Cardiac fibroblast (primary cell): ENCODE data around the gene LANCL3.
"Not testable (repeated sequence)": the region's sequence is repeated elsewhere in the genome, so short reads cannot be mapped to it uniquely, and the experiment has no call there.

ENCODE experiments used
- DNase-seq, 2 donors: peaks; one replicate each; pipeline versions ENCODE4 v3.0.0 to v3.0.0-alpha.2; 2010; ENCODE audit warnings: low read depth in 2 of 2
- H3K4me3 ChIP-seq, 2 donors: replicated peaks in 1 of 2; 1 replicate in 1 of 2; 2 replicates in 1 of 2; pipeline ENCODE4 v1.5.1; 2011; ENCODE audit warnings: low read depth in 2 of 2, low read length in 2 of 2, mild to moderate bottlenecking in 2 of 2, moderate library complexity in 1 of 2
- TF ChIP-seq, protein P1 (sequence below): IDR thresholded peaks from one replicate; pipeline ENCODE4 v1.5.1; 2011; ENCODE audit warnings: low read depth, mild to moderate bottlenecking, low read length, inconsistent platforms

The LANCL3 gene

DNA sequence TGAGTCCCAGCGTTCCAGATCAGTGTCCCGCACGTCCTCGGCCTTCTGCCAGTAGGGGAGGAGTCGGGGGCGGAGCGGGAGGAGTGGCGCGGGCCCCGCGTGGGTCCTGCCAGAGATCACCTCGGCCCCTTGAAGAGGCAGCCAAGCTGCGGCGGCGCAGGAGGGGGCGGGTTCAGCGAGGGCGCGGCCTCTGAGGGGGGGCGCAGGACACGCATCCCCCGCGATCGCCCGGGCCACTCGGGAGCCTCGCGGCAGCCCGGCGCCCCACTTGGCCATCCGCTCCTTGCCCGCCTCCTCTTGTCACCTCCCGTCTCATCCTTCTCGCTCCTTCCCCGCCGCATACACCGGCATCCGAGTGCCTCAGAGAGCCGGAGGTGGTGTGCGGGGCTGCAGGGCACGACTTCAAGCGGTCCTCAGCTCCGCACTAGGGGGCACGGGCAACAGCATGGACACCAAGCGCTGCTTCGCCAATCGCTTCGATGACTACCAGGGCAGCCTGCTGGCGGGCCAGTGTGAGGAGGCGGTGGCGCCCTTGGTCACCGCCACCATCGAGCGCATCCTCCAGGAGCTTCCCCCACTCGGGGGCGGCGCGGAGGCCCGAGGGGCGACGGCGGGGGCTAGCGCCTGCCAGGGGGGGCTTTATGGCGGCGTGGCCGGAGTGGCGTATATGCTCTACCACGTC is at the start of gene LANCL3:
TSS of gene LANCL3 (plus strand) at position 236 of the 682 bp plus-strand sequence. CDS start at position 446, 210 bp downstream.
- peak within 1 kb of the TSS; percentile 5 to 30 for H3K4me3 ChIP-seq
- DNase-seq, result not testable (repeated sequence)

DNA sequence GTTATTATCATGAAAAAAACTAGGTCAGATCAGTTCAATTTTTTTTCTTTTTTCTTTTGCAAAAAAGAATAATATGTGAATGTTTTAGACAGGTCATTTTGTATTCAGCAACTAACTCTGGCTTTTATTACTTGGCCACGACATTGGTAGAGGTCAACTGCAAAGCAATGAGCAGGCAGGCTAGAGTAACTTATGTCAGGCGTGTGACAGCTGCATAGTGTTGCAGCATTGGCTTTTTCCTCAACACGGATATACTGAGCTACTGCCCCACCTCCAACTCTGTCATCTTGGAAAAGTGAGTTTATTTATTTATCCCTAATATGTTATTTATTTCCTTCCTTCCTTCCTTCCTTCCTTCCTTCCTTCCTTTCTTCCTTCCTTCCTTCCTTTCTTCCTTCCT is 47.8 kb upstream of the LANCL3 start:
- not testable (repeated sequence) for DNase-seq, H3K4me3 ChIP-seq

DNA sequence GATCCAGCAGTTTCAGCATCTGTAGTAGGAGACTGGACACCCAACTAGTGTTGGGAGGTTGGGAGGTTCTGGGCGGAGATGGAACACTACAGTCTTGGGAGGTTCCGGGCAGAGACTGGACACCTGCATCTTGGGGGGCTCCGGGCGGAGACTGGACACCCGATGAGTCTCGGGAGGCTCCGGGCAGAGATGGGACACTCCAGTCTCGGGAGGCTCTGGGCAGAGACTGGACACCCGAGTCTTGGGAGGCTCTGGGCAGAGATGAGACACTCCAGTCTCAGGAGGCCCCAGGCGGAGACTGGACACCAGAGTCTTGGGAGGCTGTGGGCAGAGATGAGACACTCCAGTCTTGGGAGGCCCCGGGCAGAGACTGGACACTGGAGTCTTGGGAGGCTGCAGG is 29.5 kb upstream of the LANCL3 start:
- no peak for DNase-seq
- TF ChIP-seq, protein P1, sequence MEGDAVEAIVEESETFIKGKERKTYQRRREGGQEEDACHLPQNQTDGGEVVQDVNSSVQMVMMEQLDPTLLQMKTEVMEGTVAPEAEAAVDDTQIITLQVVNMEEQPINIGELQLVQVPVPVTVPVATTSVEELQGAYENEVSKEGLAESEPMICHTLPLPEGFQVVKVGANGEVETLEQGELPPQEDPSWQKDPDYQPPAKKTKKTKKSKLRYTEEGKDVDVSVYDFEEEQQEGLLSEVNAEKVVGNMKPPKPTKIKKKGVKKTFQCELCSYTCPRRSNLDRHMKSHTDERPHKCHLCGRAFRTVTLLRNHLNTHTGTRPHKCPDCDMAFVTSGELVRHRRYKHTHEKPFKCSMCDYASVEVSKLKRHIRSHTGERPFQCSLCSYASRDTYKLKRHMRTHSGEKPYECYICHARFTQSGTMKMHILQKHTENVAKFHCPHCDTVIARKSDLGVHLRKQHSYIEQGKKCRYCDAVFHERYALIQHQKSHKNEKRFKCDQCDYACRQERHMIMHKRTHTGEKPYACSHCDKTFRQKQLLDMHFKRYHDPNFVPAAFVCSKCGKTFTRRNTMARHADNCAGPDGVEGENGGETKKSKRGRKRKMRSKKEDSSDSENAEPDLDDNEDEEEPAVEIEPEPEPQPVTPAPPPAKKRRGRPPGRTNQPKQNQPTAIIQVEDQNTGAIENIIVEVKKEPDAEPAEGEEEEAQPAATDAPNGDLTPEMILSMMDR, result no peak
- no peak overlapping the region for H3K4me3 ChIP-seq

DNA sequence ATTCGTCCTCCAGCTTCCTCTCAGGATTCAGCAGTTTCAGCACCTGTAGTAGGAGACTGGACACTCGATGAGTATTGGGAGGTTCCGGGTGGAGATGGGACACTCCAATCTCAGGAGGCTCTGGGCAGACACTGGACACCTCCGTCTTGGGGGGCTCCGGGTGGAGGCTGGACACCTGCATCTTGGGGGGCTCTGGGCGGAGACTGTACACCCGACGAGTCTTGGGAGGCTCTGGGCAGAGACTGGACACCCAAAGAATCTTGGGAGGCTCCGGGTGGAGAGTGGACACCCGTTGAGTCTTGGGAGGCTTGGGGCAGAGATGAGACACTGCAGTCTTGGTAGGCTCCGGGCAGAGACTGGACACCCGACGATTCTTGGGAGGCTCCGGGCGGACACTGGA is 28.7 kb upstream of the LANCL3 start:
- DNase-seq, result no peak
- H3K4me3 ChIP-seq, result no peak overlapping the region
- TF ChIP-seq, protein P1, result no peak

DNA sequence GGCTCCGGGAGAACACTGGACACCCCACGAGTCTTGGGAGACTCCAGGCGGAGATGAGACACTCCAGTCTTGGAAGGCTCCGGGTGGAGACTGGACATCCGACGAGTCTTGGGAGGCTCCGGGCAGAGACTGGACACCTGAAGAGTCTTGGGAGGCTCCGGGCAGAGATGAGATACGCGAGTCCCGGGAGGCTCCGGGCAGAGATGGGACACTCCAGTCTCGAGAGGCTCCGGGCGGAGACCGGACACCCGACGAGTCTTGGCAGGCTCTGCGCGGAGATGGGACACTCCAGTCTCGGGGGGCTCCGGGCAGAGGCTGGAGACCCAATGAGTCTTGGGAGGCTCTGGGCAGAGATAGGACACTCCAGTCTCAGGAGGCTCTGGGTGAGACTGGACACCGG is 28.1 kb upstream of the LANCL3 start:
- no peak overlapping the region for H3K4me3 ChIP-seq
- TF ChIP-seq, protein P1, result no peak
- DNase-seq, result no peak

DNA sequence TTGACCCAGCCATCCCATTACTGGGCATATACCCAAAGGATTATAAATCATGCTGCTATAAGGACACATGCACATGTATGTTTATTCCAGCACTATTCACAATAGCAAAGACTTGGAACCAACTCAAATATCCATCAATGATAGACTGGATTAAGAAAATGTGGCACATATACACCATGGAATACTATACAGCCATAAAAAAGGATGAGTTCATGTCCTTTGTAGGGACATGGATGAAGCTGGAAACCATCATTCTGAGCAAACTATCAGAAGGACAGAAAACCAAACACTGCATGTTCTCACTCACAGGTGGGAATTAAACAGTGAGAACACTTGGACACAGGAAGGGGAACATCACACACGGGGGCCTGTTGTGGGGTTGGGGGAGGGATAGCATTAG is 26.9 kb upstream of the LANCL3 start:
- not testable (repeated sequence) for DNase-seq, H3K4me3 ChIP-seq

DNA sequence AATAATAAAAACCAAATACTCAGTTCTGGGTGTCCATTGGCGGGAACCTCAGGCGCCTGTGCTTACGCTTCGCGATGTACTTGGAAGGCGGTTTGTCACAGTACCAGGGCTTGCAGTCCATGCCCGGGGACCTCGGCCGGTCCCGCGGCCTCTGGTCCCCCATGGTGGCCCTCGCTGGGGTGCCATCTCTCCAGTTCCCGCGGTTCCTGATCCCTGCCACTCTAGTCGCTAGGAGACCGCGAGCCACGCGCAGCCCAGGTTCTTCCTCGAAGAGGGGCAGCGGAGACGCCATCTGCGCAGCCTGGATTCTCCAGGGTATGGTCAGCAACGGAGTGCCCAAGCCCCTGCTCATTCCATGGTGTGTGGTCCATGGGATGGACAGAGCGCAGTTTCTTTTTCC is 26.4 kb upstream of the LANCL3 start:
- DNase-seq, result no peak
- TF ChIP-seq, protein P1, result no peak
- H3K4me3 ChIP-seq, result no peak overlapping the region

DNA sequence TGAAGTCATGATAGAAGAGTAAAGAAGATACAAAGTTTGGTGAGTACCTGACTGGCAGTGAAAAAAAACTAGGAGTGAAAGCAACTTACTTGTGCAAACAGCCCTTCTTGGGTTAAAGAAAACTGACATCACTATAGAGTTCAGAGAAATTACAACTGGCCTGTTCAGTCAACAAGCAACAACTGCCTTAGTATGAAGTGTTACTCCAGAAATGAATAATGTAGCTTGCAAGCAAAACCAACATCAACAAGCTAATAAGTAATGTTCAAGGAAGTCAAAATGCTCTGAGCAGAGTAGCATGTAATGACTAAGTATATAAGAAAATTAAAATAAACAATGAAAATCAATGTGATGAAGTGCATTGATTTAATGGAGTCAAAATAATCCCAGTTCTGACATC is 21.8 kb upstream of the LANCL3 start:
- H3K4me3 ChIP-seq, DNase-seq: not testable (repeated sequence)

DNA sequence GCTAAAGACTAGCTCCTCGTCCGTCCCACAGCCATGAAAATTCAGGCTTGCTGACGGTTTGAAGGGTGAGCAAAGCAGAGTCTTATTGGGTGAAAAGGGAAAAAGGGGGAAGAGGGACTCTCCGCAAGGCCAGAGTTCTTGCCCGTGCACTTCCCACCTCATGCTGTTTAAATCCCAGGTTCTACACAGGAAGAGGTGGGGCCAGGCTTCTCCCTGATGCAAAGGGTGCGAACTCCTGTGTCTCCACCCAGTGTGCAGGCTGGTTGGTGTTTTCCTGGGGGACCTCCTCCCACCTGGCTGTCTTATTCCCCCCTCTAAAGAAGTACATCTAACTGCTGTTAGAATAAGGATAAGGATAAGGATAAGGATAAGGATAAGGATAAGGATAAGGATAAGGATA is 18.0 kb upstream of the LANCL3 start:
- TF ChIP-seq, protein P1, result no peak
- H3K4me3 ChIP-seq, result no peak overlapping the region
- DNase-seq, result no peak

DNA sequence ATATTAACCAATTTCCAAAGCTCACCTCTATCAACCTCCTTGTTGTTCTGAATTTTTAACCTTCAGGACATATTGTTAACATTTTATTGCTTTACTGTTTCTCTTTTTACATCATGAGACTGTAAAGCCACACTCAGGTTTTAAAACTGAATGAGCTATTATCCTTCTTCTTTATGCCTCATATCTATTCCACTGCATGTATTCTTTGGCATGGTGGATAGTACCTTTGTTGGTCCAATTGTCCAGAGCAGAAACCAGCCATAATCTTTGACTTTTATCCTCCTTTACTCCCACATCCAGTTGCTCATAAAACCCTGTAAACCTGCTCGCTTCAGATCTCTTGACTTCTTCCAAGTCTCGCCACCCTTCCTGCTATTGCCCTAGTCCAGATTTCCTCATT is 6.2 kb upstream of the LANCL3 start:
- not testable (repeated sequence) for DNase-seq, H3K4me3 ChIP-seq

DNA sequence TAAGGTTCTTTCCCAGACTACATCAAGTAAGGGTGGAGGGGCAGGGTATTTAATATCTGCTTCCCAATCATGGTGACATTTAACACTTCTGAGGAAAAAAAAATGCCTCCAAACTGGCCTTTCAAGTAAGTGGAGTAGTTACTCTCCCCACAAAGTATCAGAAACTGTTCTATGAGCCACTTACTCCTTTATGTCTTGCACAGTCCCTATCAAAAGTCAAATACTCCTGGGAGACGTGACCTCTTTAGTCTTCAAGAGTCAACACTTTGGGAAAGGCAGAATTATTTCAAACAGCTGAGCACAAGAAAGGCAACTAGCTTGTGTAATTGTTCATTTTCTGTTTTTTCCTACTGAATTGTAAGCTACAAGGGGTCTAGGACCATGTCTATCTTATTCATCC is 1.1 kb upstream of the LANCL3 start:
- H3K4me3 ChIP-seq, DNase-seq: not testable (repeated sequence)

DNA sequence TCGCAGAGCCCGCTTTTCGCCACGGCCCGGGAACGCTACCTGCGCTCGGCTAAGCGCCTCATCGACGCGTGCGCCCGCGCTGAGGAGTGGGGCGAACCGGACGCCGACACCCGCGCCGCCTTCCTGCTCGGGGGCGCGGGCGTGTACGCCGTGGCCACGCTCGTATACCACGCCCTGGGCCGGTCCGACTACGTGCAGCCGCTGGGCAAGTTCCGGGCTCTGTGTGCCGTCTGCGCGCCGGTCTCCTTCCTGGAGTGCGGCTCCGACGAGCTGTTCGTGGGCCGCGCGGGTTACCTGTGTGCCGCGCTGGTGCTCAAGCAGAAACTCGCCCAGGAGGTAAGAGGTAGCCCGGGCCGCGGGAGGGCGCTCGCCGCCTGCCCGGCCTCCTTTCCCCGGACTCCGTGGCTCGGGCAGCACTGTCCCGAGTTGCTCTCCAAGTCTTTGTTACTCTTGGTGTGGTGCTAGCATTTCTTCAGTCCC is 687 bp downstream of the LANCL3 start:
- H3K4me3 ChIP-seq, result peak overlapping the region; percentile 5 to 30
- not testable (repeated sequence) for DNase-seq

DNA sequence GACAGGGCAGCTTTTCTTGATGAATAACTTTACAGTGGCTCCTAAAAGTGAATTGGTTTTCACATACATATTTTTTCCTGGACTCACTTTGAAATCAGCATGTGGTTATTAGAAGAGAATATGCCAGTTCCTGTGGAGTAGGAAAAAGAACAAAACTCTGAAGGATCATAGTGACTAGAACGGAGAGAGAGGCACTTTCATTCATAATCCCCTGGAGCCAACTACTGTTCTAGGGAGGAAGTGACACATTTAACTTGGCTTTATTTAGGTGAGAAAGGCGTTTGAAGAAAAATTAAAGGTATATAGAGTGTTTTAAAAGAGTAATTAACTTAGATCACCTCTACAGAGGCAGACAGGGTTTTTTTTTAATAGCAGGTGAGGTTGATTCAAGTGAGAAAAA is 1.7 kb downstream of the LANCL3 start:
- DNase-seq, H3K4me3 ChIP-seq: not testable (repeated sequence)
